ENCODE data around the gene EVA1B. TPM values are rescaled to one million over a fixed set of nuclear protein-coding genes. Genes with fewer than 3 reads are reported as not detected.

The EVA1B gene
- total and polyA plus RNA-seq, 2 of the 13 experiments (the other 11 are each of a cell fraction or from before 2014, with no cell fraction given) = 3.9 to 6.6 TPM

DNA sequence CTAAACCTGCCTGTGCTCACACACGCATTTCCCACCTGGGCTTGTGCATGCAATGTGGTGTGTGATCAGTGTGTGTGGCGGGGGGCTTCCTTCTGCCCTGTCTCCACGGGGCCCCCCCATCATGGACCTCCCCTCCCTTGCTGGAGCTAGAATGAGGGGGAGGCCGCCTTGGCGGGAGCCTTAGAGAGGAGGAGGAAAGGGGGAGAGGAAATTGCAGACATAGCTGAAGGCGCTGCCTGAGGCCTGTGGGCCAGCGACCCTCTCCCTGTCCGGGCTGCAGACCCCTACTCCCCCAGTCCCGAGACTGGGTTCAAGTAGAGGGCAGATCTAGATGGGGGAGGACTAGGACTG lies 883 bp upstream of the EVA1B start (continued):
- TF ChIP-seq, protein P1, sequence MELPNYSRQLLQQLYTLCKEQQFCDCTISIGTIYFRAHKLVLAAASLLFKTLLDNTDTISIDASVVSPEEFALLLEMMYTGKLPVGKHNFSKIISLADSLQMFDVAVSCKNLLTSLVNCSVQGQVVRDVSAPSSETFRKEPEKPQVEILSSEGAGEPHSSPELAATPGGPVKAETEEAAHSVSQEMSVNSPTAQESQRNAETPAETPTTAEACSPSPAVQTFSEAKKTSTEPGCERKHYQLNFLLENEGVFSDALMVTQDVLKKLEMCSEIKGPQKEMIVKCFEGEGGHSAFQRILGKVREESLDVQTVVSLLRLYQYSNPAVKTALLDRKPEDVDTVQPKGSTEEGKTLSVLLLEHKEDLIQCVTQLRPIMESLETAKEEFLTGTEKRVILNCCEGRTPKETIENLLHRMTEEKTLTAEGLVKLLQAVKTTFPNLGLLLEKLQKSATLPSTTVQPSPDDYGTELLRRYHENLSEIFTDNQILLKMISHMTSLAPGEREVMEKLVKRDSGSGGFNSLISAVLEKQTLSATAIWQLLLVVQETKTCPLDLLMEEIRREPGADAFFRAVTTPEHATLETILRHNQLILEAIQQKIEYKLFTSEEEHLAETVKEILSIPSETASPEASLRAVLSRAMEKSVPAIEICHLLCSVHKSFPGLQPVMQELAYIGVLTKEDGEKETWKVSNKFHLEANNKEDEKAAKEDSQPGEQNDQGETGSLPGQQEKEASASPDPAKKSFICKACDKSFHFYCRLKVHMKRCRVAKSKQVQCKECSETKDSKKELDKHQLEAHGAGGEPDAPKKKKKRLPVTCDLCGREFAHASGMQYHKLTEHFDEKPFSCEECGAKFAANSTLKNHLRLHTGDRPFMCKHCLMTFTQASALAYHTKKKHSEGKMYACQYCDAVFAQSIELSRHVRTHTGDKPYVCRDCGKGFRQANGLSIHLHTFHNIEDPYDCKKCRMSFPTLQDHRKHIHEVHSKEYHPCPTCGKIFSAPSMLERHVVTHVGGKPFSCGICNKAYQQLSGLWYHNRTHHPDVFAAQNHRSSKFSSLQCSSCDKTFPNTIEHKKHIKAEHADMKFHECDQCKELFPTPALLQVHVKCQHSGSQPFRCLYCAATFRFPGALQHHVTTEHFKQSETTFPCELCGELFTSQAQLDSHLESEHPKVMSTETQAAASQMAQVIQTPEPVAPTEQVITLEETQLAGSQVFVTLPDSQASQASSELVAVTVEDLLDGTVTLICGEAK (IDR thresholded peaks at IDR 0.05) = no peak
- TF ChIP-seq, protein P1 (CRISPR knock-in tag; IDR thresholded peaks at IDR 0.05) = no peak
- TF ChIP-seq SRSF4 (IDR thresholded peaks at IDR 0.05; ENCODE audit: low read depth, low read length, poor library complexity, severe bottlenecking) = no peak
- TF ChIP-seq, protein P2, sequence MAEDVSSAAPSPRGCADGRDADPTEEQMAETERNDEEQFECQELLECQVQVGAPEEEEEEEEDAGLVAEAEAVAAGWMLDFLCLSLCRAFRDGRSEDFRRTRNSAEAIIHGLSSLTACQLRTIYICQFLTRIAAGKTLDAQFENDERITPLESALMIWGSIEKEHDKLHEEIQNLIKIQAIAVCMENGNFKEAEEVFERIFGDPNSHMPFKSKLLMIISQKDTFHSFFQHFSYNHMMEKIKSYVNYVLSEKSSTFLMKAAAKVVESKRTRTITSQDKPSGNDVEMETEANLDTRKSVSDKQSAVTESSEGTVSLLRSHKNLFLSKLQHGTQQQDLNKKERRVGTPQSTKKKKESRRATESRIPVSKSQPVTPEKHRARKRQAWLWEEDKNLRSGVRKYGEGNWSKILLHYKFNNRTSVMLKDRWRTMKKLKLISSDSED (CRISPR knock-in tag; IDR thresholded peaks at IDR 0.05) = no peak
- no peak for TF ChIP-seq HOXA5 (CRISPR knock-in tag; IDR thresholded peaks at IDR 0.05)
- TF ChIP-seq, protein P3, sequence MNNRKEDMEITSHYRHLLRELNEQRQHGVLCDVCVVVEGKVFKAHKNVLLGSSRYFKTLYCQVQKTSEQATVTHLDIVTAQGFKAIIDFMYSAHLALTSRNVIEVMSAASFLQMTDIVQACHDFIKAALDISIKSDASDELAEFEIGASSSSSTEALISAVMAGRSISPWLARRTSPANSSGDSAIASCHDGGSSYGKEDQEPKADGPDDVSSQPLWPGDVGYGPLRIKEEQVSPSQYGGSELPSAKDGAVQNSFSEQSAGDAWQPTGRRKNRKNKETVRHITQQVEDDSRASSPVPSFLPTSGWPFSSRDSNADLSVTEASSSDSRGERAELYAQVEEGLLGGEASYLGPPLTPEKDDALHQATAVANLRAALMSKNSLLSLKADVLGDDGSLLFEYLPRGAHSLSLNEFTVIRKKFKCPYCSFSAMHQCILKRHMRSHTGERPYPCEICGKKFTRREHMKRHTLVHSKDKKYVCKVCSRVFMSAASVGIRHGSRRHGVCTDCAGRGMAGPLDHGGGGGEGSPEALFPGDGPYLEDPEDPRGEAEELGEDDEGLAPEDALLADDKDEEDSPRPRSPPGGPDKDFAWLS (CRISPR knock-in tag; IDR thresholded peaks at IDR 0.05; ENCODE audit: borderline replicate concordance) = no peak
- TF ChIP-seq MEIS2 (CRISPR knock-in tag; IDR thresholded peaks at IDR 0.05) = no peak
- 0 out of 2 replicates have a peak, but pooled peaks have one; percentile 13 for TF ChIP-seq MEIS1 (CRISPR knock-in tag; IDR thresholded peaks at IDR 0.05; ENCODE audit: borderline replicate concordance)
- no peak for TF ChIP-seq ZFY (CRISPR knock-in tag; IDR thresholded peaks at IDR 0.05)
- no peak for TF ChIP-seq ZSCAN21 (CRISPR knock-in tag; IDR thresholded peaks at IDR 0.05; ENCODE audit: borderline replicate concordance)
- 0 out of 2 replicates have a peak, but pooled peaks have one; percentile 1 for TF ChIP-seq ZNF501 (CRISPR knock-in tag; IDR thresholded peaks at IDR 0.05)
- peak; percentile 4; the same call in 1 of the 2 replicates for TF ChIP-seq KDM2A (CRISPR knock-in tag; IDR thresholded peaks at IDR 0.05; ENCODE audit: borderline replicate concordance, low read depth)
- TF ChIP-seq MAFF (IDR thresholded peaks at IDR 0.05; ENCODE audit: low read depth, low read length) = no peak
- TF ChIP-seq SPEN (CRISPR knock-in tag; IDR thresholded peaks at IDR 0.05; ENCODE audit: low read depth) = 0 out of 2 replicates have a peak, but pooled peaks have one; percentile 0
- TF ChIP-seq SIN3B (IDR thresholded peaks at IDR 0.05; ENCODE audit: low read length) = no peak
- no peak for TF ChIP-seq HMG20B (CRISPR knock-in tag; conservative IDR thresholded peaks at IDR 0.05)
- TF ChIP-seq CC2D1A (CRISPR knock-in tag; IDR thresholded peaks at IDR 0.05) = no peak
- TF ChIP-seq ZBTB7A (CRISPR knock-in tag; IDR thresholded peaks at IDR 0.05) = peak; percentile 34; the same call in 1 of the 2 replicates
- TF ChIP-seq RXRA (CRISPR knock-in tag; IDR thresholded peaks at IDR 0.05) = 0 out of 2 replicates have a peak, but pooled peaks have one; percentile 28
